Measurements from ENCODE around the gene CHL1.

DNA sequence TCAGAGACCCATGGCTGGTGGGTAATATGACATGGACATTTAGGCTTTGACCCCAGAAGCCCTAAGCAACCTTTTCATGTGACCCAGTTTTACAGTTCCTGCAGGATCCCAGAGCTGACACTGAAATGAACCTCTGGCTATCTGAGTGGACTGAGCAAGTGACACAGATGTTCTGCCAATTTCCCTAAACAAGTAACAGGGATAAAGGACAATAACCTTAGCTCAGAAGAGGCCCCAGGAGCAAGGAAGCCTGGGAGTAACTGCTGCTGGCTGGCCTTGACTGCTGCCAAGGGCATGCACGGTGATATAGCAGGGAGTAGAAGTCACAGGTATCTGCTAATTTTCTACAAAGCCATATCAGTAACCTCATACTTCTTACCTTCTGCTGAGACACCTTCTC lies 177.9 kb downstream of the CHL1 start:
- no peak for TF ChIP-seq CTCF (IDR thresholded peaks at IDR 0.05; ENCODE audit: low read length)
- no peak for TF ChIP-seq EZH2phosphoT487 (IDR thresholded peaks at IDR 0.05; ENCODE audit: low read length)
- no peak for TF ChIP-seq EZH2 (optimal IDR thresholded peaks at IDR 0.05; ENCODE audit: low read depth, low read length)

All from MM.1S (cell line).